ENCODE results near the gene PDE3B.
A peak's percentile ranks its signal among the peaks of the same experiment; 100 is the strongest.
"Not testable (repeated sequence)": the region's sequence is repeated elsewhere in the genome, so short reads cannot be mapped to it uniquely, and the experiment has no call there.

Gene PDE3B

DNA sequence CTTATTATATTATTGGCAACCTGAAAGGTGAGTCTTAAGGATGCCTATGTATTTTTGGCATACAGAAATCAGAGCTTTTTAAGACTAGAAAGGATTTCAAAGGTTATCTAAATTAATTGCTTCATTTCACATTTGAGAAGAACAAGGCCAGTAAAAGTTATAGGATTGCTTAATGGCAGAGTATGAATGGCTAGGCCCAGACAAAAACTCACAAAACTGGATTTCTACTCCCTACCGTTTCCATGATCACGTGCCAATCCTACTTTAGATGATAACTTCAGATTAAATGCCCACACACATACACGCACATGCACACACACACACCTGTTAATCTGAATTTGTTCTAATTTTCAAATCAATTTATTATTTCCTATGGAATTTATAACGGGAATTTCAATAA lies 1.8 kb upstream of the PDE3B start:
- DNase-seq (ENCODE audit: low read depth), result no peak

DNA sequence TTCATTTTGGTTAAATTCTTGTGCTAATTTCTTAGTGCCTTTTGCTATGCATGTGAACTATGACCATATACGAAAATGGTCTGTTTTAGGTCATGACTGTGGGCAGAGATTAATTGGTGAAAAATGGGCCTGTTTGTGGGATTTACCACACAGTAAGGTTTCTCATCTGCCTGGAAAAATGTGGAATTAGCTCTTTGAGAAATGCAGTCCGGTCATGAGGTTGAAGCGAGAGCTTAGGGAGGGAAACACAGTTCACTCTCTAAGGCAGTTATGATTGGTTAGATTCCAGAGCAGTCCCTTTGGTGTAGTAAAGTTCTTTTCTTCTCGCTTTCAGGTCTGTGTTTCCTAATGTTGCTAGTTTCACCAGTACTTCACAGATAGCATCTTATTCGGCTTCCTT lies 1.2 kb upstream of the PDE3B start:
- DNase-seq (ENCODE audit: low read depth), result no peak

DNA sequence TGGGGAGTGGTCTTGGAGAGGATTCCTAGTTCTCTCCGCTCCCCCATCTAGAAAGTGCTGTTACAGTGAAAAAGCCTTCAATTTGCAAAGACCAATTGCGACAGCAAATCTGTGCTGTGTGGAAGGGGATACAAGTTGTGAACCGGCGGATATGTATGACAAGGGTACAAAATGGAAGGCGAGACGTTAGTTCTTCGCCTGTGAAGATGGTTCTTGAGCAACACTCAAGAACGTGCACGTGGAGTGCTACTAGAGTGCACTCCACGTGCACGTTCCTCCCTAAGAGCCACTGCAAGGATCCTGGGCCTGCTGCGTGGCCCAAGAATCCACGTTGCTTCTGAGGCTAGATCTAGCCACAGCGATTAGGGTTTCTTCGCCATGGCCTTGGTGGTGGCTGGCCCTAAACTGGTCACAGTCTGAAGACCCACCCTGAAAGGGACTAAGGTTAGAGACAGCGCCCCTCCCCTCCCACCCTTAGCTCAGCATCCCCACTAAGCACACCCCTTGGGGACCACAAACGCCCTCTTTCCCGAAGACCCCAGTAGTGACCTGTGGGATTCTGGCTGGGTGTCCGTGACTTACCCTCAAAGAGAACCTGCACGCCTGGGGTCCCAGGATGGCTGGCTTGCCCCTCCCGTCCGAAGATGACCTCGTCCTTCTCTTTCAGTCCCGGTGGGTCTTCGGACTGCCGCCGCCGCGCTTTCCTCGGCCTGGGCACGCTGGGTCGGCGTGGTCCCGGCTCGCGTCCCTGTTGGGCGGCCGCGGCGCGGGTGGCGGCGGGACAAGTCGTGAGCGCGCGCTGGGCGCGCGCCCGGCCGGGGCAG lies 519 bp upstream of the PDE3B start:
- no peak for DNase-seq (ENCODE audit: low read depth)

DNA sequence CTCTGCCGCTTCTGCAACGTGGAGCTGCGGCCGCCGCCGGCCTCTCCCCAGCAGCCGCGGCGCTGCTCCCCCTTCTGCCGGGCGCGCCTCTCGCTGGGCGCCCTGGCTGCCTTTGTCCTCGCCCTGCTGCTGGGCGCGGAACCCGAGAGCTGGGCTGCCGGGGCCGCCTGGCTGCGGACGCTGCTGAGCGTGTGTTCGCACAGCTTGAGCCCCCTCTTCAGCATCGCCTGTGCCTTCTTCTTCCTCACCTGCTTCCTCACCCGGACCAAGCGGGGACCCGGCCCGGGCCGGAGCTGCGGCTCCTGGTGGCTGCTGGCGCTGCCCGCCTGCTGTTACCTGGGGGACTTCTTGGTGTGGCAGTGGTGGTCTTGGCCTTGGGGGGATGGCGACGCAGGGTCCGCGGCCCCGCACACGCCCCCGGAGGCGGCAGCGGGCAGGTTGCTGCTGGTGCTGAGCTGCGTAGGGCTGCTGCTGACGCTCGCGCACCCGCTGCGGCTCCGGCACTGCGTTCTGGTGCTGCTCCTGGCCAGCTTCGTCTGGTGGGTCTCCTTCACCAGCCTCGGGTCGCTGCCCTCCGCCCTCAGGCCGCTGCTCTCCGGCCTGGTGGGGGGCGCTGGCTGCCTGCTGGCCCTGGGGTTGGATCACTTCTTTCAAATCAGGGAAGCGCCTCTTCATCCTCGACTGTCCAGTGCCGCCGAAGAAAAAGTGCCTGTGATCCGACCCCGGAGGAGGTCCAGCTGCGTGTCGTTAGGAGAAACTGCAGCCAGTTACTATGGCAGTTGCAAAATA lies 816 bp downstream of the PDE3B start:
- peak; percentile 42 for DNase-seq (ENCODE audit: low read depth)

DNA sequence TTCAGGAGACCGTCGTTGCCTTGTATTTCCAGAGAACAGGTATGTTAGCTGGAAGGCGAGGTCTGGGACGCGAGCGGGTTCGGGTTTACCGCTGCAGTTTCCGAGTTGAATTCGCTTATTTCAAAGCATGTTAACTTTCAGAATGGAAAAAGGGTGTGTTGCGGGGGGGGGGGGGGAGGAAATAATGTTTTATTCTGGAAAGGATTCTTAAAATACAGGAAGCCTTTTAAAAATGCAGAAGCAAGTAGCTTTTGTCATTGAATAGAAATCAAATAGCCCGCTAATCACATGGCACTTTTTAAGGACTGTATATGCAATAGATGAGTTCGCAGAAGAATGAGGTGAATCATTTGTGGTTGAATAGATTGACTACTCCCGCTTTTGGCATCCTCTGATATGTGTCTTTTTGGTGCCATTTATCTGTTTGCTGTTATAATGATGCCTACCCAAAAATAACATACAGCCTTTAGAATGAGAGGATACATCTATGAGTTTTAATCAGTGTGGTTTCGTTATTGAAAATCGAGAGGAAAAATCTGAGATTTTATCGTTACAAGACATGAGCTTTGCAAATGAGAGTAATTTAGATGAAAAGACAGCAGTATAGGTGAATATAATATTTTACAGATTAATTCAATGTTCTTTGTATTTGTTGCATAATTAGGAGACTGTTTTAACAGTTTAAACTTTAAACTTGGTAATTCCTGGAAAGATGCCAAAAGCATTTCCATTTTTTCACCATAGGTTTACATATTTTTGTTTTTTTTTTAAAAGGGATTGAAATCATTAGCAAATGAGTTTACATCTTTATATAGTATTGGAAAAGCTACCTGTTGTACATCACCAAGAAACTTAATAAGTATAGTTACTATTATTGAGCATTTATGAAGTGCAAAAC lies 1.7 kb downstream of the PDE3B start:
- peak; percentile 32 for DNase-seq (ENCODE audit: low read depth)

DNA sequence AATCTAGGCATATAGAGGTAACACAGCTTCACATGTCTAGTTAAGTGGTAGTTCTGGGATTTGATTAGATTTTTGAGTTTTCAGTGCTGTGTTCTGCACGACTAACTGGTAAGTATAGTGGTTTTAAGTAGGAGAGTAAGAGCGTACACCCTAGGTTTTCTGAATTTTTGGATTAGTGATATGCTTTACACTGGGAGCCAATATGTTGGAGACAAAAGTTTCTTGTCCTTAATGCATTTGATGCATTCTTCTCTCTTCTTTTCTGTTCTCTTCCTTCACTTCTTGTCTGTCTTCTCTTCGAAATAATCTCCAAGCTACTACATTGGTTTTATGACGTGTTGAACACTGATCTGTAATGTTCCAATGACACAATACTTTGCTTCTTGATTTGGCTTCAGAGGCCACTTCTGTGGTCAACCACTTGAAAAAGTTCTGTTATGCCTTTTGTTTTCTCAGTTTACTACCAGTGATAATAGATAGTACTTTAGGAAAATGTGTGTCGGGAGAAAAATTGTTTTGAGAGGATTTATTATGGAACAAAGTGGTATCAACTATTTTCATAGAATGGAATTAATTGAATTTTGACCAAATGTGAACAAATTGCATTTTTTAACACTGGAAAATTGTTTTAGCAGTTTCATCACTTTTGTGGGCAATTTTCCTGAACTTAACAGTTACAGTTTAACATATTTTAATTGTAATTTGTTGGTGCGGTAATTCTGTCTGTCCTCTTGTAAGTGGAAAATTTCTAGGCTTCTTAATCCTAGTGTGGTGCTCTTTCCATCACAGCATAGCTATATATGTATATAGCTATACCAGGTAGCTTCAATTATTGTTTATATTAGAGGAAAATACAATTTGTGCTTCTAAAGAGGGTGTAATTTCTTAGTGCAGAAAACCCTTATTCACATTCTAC lies 2.6 kb downstream of the PDE3B start:
- no peak for DNase-seq (ENCODE audit: low read depth)

DNA sequence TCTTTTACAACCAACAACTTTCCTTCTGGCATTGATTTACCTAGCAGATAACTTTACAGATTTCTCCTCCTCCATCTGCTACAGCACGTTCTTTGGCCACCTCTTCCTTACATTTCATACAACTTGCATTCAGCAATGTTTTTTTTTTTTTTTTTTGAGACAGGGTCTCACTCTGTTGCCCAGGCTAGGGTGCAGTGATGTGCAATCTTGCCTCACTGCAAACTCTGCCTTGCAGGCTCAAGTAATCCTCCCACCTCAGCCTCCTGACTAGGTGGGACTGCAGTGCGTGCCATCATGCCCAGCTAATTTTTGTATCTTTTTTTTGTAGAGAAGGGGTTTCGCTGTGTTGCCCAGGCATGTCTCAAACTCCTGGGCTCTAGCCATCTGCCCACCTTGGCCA lies 6.5 kb downstream of the PDE3B start:
- DNase-seq (ENCODE audit: low read depth), result no peak

DNA sequence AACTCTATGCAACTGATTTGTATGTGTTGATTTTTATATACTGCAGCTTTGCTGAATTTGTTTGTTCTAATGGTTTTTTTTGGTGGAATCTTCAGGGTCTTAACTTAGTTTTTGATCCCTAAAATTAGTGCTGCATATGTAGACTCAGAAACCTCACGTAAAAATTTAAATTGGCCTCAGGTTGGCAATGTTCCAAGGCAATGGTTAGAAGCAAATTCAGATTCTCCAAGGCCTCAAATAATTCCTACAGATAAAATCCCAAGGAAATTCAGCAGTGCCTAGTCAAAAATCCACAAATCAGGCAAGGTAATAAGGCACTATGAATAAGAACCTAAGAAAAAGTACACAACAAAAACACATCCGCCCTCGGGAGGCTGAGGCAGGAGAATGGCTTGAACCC lies 9.5 kb downstream of the PDE3B start:
- DNase-seq (ENCODE audit: low read depth), result no peak

DNA sequence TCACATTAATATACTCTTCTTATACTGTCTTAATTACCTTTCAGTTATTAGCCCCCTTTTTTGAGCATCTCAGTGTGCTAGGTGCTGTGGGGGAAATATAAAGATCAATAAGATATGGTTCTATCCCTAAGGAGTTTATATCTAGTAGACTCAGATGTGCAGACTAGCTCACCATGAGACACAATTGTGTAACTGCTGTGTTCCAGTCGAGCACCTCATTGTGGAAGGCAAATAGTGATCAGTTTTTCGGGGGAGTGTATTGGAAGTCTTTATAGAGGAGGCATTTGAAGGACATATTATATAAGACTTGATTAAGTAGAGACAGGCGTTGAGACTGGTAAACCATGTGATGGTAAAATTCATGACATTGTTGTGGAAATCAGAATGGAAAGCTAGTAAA lies 11.8 kb downstream of the PDE3B start:
- DNase-seq (ENCODE audit: low read depth), result no peak

DNA sequence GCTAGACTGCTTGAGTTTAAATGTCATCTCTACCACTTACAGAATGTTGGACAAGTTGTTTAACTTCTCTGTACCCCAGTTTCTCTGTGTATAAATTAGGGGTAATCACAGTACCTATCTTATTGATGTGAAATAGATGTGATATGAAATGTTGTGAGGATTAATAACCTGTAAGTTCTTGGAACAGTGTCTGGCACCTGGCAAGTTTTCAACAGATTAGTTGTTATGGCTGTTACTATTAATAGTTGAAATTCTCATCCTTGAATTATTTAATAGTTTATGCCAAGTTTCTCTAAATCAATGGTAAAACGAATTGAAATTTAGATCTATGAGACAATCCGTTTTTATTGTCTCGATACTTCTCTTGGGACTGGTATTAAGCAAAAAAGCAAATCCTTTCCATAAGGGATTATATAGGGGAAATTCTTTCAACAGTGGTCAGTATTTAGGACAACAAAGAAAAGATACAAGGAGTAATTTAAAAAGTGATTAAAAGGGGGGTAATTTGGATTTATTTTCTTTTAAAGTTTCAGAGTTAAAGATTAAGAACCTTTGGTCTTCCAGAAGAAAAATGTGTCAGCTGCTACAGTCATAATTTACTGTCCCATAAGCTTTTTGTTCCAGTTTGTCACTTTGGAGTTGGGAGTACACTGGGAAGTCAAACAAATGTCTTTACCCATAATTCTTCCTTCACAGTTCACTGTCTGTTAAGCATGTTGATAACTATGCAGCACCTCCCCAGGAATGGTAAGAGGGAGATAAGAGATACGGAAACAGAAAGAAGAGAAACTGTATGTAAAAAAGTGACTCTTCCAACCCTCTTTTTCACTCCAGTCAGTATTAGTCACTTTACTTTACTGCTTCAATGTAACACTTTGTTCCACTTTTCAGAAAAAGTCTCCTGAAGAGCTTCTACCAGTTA lies 13.2 kb downstream of the PDE3B start:
- no peak for DNase-seq (ENCODE audit: low read depth)

DNA sequence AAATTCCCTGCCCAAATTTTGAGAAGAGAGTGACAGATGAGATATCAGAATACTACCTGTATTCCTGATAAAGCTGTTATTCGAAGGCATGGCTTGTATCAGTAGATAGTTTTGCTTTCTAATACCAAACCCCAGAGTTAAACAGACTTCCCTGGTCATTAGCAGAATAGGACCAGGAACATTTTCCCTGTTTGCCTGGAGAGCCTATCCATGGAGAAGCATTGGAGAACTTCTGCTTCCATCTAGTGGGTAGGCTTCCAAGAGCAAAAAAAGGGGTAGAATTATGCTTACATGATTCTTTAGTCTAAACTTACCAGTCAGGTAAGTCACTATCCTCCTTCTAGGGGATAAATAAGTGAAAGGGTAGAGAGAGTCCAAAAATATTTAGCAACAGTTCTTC lies 14.2 kb downstream of the PDE3B start:
- DNase-seq (ENCODE audit: low read depth), result no peak

DNA sequence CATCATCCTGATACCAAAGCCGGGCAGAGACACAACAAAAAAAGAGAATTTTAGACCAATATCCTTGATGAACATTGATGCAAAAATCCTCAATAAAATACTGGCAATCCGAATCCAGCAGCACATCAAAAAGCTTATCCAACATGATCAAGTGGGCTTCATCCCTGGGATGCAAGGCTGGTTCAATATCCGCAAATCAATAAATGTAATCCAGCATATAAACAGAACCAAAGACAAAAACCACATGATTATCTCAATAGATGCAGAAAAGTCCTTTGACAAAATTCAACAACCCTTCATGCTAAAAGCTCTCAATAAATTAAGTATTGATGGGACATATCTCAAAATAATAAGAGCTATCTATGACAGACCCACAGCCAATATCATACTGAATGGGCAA lies 21.3 kb downstream of the PDE3B start:
- not testable (repeated sequence) for DNase-seq (ENCODE audit: low read depth)

DNA sequence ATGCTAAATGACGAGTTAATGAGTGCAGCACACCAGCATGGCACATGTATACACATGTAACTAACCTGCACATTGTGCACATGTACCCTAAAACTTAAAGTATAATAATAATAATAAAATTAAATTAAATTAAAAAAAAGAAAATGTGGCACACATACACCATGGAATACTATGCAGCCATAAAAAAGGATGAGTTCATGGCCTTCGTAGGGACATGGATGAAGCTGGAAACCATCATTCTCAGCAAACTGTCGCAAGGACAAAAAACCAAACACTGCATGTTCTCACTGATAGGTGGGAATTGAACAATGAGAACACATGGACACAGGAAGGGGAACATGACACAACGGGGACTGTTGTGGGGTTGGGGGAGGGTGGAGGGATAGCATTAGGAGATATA lies 23.7 kb downstream of the PDE3B start:
- not testable (repeated sequence) for DNase-seq (ENCODE audit: low read depth)

DNA sequence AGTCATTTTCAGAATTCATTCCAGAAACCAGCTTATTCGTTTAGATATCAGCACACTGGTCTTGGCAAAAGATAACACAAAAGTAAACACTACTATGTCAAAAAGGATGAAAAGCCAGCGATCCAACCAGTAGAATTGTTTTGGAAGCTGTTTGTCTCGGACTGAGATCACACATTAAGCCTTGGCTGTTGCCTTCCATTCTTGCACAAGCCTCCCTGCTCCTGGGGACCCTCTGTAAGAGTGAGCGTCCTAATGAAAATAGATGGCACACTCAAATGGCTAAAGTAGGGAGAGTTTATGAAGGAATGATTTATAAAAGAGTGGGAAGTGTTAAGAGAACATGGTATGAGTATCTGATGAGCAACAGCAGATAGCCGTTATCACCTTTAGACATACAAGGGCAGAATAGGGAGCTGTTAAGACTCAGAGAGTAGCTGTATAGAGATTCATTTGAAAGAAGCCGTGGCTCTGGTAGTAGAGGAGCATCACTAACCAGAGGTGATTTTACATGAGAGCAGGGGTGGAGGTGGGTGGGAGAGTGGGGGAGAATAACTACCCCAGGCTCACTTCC lies 25.2 kb downstream of the PDE3B start:
- no peak for DNase-seq (ENCODE audit: low read depth)

DNA sequence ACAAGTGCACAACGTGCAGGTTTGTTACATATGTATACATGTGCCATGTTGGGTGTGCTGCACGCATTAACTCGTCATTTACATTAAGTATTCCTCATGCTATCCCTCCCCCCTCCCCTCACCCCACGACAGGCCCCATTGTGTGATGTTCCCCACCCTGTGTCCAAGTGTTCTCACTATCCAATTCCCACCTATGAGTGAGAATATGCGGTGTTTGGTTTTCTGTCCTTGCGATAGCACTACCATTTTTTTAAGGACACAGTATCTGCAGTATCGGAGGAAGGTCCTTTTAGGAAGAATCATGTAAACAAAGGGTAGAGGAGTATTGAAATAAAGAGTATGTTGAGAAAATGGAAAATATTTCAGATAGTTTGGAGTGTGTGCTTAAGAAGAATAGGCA lies 25.9 kb downstream of the PDE3B start:
- no peak for DNase-seq (ENCODE audit: low read depth)

DNA sequence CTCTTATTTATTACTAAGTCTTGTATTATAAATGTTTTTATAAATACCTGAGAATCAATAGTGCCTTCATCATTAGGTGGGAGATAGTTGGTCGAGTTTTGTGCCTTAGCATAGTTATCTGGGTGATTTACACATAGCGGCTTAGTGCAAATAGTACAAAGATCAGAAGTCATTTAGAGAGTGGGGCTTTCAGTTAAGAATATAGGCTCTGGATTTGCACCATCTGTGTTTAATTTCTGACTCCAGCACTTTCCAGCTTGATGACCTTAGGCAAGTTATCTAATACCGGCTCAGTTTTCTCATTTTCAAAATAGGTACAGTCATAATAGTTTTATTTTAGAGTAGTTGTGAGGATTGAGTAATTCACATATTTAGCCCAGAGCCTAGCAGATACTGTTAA lies 26.4 kb downstream of the PDE3B start:
- DNase-seq (ENCODE audit: low read depth), result no peak

DNA sequence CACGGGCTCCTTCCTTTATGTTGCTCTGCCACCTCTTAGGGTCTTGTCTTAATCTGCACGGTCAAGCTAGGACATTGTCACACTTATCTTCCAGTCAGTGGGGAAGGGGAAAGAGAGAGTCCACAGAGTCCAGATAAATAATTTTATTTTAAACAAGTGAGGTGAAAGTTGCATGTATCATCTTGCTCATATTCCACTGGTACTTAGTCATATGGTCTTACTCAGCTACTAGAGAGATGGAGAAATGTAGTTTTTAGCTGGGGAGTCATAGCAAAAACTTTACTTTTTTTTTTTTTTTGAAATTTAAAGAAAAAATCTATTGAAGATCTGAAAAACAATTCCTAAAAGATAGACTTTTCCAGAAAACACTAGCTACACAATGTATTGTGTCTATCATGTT lies 29.0 kb downstream of the PDE3B start:
- peak; percentile 9 for DNase-seq (ENCODE audit: low read depth)

DNA sequence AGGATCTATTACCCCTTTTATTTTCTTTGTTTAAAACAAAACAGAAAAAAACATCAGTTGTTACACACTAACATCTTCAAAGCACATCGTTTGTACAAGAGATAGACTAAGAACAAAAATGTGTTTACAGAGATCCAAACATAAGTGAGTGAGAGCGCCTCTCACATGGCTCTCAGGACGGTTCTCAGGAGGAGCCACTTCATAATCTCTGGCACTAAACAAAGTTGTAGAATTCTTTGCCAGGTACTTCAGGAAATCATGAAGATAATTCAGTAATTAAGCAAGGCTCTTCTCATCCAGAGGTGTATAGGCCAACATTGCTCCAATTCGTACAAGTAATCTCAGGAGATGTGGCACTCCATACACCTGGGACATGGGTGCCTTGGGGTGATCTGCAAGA lies 29.8 kb downstream of the PDE3B start:
- no peak for DNase-seq (ENCODE audit: low read depth)

DNA sequence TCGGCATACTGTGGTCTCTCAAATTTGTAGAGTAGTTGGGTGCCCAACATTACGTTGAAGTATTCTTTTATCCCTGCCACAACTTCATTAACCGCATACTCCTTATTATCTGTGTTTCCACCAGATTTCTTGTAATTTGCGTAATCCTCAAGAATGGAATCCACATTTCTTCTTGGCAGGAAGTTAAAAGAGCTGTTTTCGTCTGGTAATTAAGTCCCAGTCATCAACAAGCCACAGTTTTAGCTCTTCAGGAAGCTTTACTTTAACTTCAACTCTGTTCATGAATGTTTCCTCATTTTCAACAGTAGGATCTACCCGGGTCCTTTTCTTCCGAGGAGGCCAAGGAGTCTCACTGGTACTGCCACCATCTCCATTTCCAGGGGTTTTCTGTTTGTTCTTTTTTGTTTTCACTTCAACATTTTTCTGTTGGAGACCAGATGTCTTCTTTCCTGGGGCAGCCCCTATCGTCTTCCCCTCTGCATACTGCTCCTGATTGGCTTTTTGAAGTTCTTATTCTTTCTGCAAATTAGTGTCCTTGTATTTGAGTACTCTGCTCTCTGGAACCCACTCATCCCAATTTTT lies 30.3 kb downstream of the PDE3B start:
- DNase-seq (ENCODE audit: low read depth), result no peak

DNA sequence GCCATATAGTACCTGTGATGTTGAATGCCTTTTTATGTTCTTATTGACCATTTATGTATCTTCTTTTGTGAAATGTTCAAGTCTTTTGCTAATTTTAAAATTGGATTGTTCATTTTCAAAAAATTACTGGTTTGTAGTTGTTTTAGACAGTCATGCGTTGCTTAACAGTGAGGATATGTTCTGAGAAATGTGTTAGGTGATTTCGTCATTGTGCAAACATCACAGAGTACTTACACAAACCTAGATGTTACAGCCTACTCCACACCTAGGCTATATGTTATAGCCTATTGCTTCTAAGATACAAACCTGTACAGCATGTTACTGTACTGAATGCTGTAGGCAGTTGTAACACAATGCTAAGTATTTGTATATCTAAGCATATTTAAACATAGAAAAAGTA lies 32.5 kb downstream of the PDE3B start:
- no peak for DNase-seq (ENCODE audit: low read depth)
